ENCODE data around the gene DIAPH1.
A peak's percentile ranks its signal among the peaks of the same experiment; 100 is the strongest.

DIAPH1 gene

GRCh38 chr5:141567513-141568117 lies 51.2 kb downstream of the DIAPH1 start:
- ChIA-PET CTCF (interaction anchor here (0.5 to 3.2 kb wide), 50 partner anchors 8 to 1140 kb away, joined by 3 to 18 read pairs (median 4); partner anchors contain the start of genes DIAPH1, PCDHB11, PCDHB14 and PCDHGA11), POLR2A (interaction anchor here (0.6 kb wide), 2 partner anchors 51 to 94 kb away, joined by 3 read pairs; partner anchors contain the start of gene DIAPH1)
- no peak overlapping the region for H3K27ac ChIP-seq (ENCODE audit: extremely low read depth, low read depth, low read length)
- H3K4me3 ChIP-seq (ENCODE audit: low read depth, low read length) = no peak overlapping the region
- peaks cover 13 to 77% of the 10 kb centered on the region in 2 experiments for H3K36me3 ChIP-seq (ENCODE audit: control insufficient read depth in 2 of 2, insufficient read depth in 1 of 2, low read length in 2 of 2)
- TF ChIP-seq ZNF513 (tag by site-specific recombination; IDR thresholded peaks at IDR 0.05) = no peak
- no peak for TF ChIP-seq ZNF350 (tag by site-specific recombination; IDR thresholded peaks at IDR 0.05)
- TF ChIP-seq CTCF (tag by site-specific recombination; IDR thresholded peaks at IDR 0.05) = peak; percentile 26; the same call in 1 of the 2 replicates
- TF ChIP-seq ZNF529 (tag by site-specific recombination; IDR thresholded peaks at IDR 0.05; ENCODE audit: insufficient replicate concordance) = no peak
- TF ChIP-seq ZNF223 (tag by site-specific recombination; IDR thresholded peaks at IDR 0.05) = no peak
- TF ChIP-seq ZNF654 (tag by site-specific recombination; IDR thresholded peaks at IDR 0.05; ENCODE audit: low read depth) = peak; percentile 35
- H3K4me1 ChIP-seq (ENCODE audit: control insufficient read depth, insufficient read depth, low read length) = no peaks in the 10 kb centered on the region
- H3K9me3 ChIP-seq (ENCODE audit: control insufficient read depth, insufficient read depth, low read depth, low read length) = no peaks in the 10 kb centered on the region

GRCh38 chr5:141565826-141566570 lies 52.8 kb downstream of the DIAPH1 start:
- ChIA-PET POLR2A (no interaction called here), CTCF (interaction anchor here (0.5 to 3.2 kb wide), 29 partner anchors 8 to 1894 kb away, joined by 3 to 18 read pairs (median 3); partner anchors contain the start of genes PCDHB13, PCDHGA11, PCDHGA3 and PCDHGA6)
- Histone ChIP-seq H3K36me3 (ENCODE audit: control insufficient read depth in 2 of 2, insufficient read depth in 1 of 2, low read length in 2 of 2) (peaks cover 6 to 70% of the 10 kb centered on the region in 2 experiments), H3K4me1 (ENCODE audit: control insufficient read depth, insufficient read depth, low read length) (no peaks in the 10 kb centered on the region), H3K27ac (ENCODE audit: extremely low read depth, low read depth, low read length) (no peak overlapping the region), H3K9me3 (ENCODE audit: control insufficient read depth, insufficient read depth, low read depth, low read length) (no peaks in the 10 kb centered on the region), H3K4me3 (ENCODE audit: low read depth, low read length) (no peak overlapping the region)
- TF ChIP-seq ZNF311 (tag by site-specific recombination; IDR thresholded peaks at IDR 0.05; ENCODE audit: borderline replicate concordance) (no peak), ZNF610 (tag by site-specific recombination; IDR thresholded peaks at IDR 0.05; ENCODE audit: borderline replicate concordance) (no peak), ZSCAN16 (tag by site-specific recombination; IDR thresholded peaks at IDR 0.05) (no peak), PRDM1 (tag by site-specific recombination; IDR thresholded peaks at IDR 0.05) (peak; percentile 40; the same call in 1 of the 2 replicates), ATF2 (tag by site-specific recombination; IDR thresholded peaks at IDR 0.05; ENCODE audit: low read depth) (peak; percentile 9; the same call in 1 of the 2 replicates), MZF1 (tag by site-specific recombination; IDR thresholded peaks at IDR 0.05; ENCODE audit: borderline replicate concordance) (no peak)

- ChIA-PET POLR2A (interaction anchor here (0.6 to 1.1 kb wide), 5 partner anchors 16 to 243 kb away, joined by 3 to 4 read pairs (median 3); partner anchors contain the start of genes PCDHGB1, RELL2 and TAF7), CTCF (interaction anchor here (0.5 to 2.8 kb wide), 93 partner anchors 8 to 500 kb away, joined by 3 to 51 read pairs (median 6); partner anchors contain the start of genes DIAPH1, HDAC3, PCDHB10 and PCDHB11)
- Histone ChIP-seq H3K9me3 (ENCODE audit: control insufficient read depth, insufficient read depth, low read depth, low read length) (no peaks in the 10 kb centered on the region), H3K4me1 (ENCODE audit: control insufficient read depth, insufficient read depth, low read length) (no peaks in the 10 kb centered on the region), H3K36me3 (ENCODE audit: control insufficient read depth in 2 of 2, insufficient read depth in 1 of 2, low read length in 2 of 2) (peaks cover 6 to 70% of the 10 kb centered on the region in 2 experiments), H3K4me3 (ENCODE audit: low read depth, low read length) (no peak overlapping the region), H3K27ac (ENCODE audit: extremely low read depth, low read depth, low read length) (no peak overlapping the region)
- TF ChIP-seq ZNF791 (tag by site-specific recombination; IDR thresholded peaks at IDR 0.05) = no peak
- no peak for TF ChIP-seq ZNF23 (tag by site-specific recombination; IDR thresholded peaks at IDR 0.05; ENCODE audit: borderline replicate concordance)
- no peak for TF ChIP-seq ZNF596 (tag by site-specific recombination; IDR thresholded peaks at IDR 0.05)
- TF ChIP-seq ZNF324 (tag by site-specific recombination; IDR thresholded peaks at IDR 0.05) = peak; percentile 72; the same call in 1 of the 2 replicates
- no peak for TF ChIP-seq REST (tag by site-specific recombination; IDR thresholded peaks at IDR 0.05)
- TF ChIP-seq ZNF692 (tag by site-specific recombination; IDR thresholded peaks at IDR 0.05) = peak; percentile 47; the same call in 1 of the 2 replicates
Measured at GRCh38 chr5:141564216-141564692, 54.5 kb downstream of the DIAPH1 start.
